ENCODE data around the gene SP2. TPM values are rescaled to one million over a fixed set of nuclear protein-coding genes. Genes with fewer than 3 reads are reported as not detected.

The SP2 gene
- total and polyA plus RNA-seq, 4 donors, result 7.5 to 18.0 (median 13.2) TPM

DNA sequence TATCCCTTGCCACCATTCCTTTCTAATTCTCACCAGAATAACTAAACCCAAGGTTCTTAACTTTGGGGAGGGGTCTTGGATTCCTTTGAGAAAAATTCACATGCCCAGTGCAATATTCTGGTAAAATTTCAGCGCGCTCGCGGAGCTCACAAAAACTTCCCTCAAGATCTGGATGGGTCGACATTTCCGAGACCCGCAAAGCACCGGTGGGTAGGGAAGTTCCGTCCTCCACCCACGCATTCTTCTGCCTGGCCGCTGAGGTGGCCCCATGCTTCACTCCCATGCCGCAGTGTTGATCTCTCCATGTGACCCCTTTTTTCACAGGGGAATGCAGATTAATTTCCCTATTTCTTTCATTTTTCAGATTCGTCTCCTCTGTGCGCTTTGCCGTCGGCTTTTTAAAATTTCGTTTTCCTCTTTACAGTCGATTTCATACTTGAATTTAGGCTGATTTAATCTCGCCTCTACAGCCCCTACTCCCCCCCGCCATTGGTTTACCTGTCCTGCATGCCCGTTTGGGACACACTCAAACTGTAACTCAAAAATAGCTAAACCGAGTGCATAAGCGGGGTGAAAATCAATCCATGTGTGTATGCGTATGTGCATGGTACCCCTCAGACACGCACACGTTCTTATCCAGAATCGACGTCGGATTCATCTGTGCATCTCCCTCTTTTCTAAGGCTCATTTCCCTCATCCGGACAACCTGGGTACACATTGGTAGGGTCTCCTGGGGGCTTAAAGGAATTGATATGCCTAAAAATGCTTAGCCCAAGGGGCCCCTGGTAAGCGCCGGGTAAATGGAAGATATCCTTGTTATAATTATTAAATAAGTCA lies 43.7 kb upstream of the SP2 start:
- Histone ChIP-seq H3K27me3 (ENCODE audit: control insufficient read depth in 1 of 2, insufficient read depth in 2 of 2, low read length in 1 of 2) (peaks cover 0 to 2% of the 10 kb centered on the region in 2 donors), H3K27ac (ENCODE audit: low read depth in 1 of 2, low read length in 2 of 2) (no peak overlapping the region), H3K36me3 (ENCODE audit: control insufficient read depth in 1 of 2, insufficient read depth in 2 of 2, low read length in 1 of 2) (no peaks in the 10 kb centered on the region), H3K4me1 (ENCODE audit: control insufficient read depth in 1 of 2, insufficient read depth in 2 of 2, low read length in 2 of 2) (no peaks in the 10 kb centered on the region), H3K9me3 (ENCODE audit: control insufficient read depth, low read length) (no peaks in the 10 kb centered on the region), H3K4me3 (ENCODE audit: low read length in 2 of 2) (no peak overlapping the region)
- ATAC-seq (ENCODE audit: low FRiP score), result no peak
- no peak for DNase-seq
- 18 to 24% methylated on average over 32 of the region's 32 CpGs for WGBS, 2 donors
- intact Hi-C loops (cut with DNase I), result loop anchor here in 1 of 2 donors (5.0 kb wide), 1 partner anchor 165 kb away; no protein-coding TSS in a partner anchor

DNA sequence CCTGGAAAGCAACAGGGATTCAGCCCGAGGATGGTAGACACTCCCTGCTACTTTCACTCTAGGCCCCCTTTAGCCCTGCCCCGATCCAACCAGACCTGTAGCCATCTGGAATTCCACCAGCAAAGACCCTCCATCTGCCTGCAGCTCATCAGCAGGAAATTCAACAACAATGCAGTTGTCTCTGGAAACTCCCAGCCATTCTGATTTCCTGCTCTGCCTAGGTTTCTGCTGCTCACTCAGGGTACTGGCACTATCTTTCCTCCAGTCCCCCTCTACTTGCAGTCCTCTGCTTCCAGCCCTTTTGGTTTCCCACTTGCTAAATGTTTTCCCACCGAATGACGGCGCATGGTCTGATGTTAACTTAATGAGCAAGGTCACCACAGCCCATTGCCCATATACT lies 42.4 kb upstream of the SP2 start:
- H3K27ac ChIP-seq (ENCODE audit: low read depth in 1 of 2, low read length in 2 of 2), result no peak overlapping the region
- intact Hi-C loops (cut with DNase I), result loop anchor here in 1 of 2 donors (5.0 kb wide), 1 partner anchor 164 kb away; no protein-coding TSS in a partner anchor
- H3K36me3 ChIP-seq (ENCODE audit: control insufficient read depth in 1 of 2, insufficient read depth in 2 of 2, low read length in 1 of 2), result no peaks in the 10 kb centered on the region
- ATAC-seq (ENCODE audit: low FRiP score) (no peak), DNase-seq (no peak)
- H3K4me3 ChIP-seq (ENCODE audit: low read length in 2 of 2), result no peak overlapping the region
- 14 to 39% methylated on average over 5 of the region's 5 CpGs for WGBS, 2 donors
- H3K27me3 ChIP-seq (ENCODE audit: control insufficient read depth in 1 of 2, insufficient read depth in 2 of 2, low read length in 1 of 2), result peaks cover 0 to 2% of the 10 kb centered on the region in 2 donors
- H3K4me1 ChIP-seq (ENCODE audit: control insufficient read depth in 1 of 2, insufficient read depth in 2 of 2, low read length in 2 of 2), result no peaks in the 10 kb centered on the region
- H3K9me3 ChIP-seq (ENCODE audit: control insufficient read depth, low read length), result no peaks in the 10 kb centered on the region

DNA sequence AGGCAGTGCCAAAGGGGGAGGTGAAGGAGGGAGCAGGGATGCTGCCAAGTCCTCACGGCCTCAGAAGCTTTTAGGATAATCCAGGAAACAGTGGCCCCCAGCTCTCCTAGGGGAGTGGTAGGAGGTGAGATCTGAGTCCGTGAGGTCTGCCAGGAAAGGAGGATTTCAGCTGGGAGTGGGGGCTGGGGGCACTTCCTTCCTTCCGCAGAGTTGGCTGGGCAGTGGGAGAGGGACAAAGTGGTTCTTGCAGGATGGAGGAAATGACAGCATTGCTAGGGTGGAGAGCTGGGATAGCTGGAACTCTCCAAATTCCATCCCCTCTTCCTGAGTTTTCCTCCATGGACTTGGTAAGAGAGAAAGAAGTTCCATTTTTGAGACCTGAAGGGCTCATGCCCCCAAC lies 40.3 kb upstream of the SP2 start:
- intact Hi-C loops (cut with DNase I), result no loop called here
- DNase-seq, result no peak
- H3K4me3 ChIP-seq (ENCODE audit: low read length in 2 of 2), result no peak overlapping the region
- no peaks in the 10 kb centered on the region for H3K4me1 ChIP-seq (ENCODE audit: control insufficient read depth in 1 of 2, insufficient read depth in 2 of 2, low read length in 2 of 2)
- no peak for ATAC-seq (ENCODE audit: low FRiP score)
- H3K27me3 ChIP-seq (ENCODE audit: control insufficient read depth in 1 of 2, insufficient read depth in 2 of 2, low read length in 1 of 2), result peaks cover 0 to 2% of the 10 kb centered on the region in 2 donors
- no peaks in the 10 kb centered on the region for H3K36me3 ChIP-seq (ENCODE audit: control insufficient read depth in 1 of 2, insufficient read depth in 2 of 2, low read length in 1 of 2)
- H3K27ac ChIP-seq (ENCODE audit: low read depth in 1 of 2, low read length in 2 of 2), result no peak overlapping the region
- WGBS, 2 donors, result 19 to 27% methylated on average over 3 of the region's 3 CpGs
- no peaks in the 10 kb centered on the region for H3K9me3 ChIP-seq (ENCODE audit: control insufficient read depth, low read length)

GRCh38 chr17:47856830-47857229 lies 39.2 kb upstream of the SP2 start:
- no peaks in the 10 kb centered on the region for H3K27me3 ChIP-seq (ENCODE audit: control insufficient read depth in 1 of 2, insufficient read depth in 2 of 2, low read length in 1 of 2)
- intact Hi-C loops (cut with DNase I), result no loop called here
- H3K4me1 ChIP-seq (ENCODE audit: control insufficient read depth in 1 of 2, insufficient read depth in 2 of 2, low read length in 2 of 2), result no peaks in the 10 kb centered on the region
- no peak overlapping the region for H3K27ac ChIP-seq (ENCODE audit: low read depth in 1 of 2, low read length in 2 of 2)
- ATAC-seq (ENCODE audit: low FRiP score) (no peak), DNase-seq (no peak)
- no peak overlapping the region for H3K4me3 ChIP-seq (ENCODE audit: low read length in 2 of 2)
- H3K36me3 ChIP-seq (ENCODE audit: control insufficient read depth in 1 of 2, insufficient read depth in 2 of 2, low read length in 1 of 2), result no peaks in the 10 kb centered on the region
- no peaks in the 10 kb centered on the region for H3K9me3 ChIP-seq (ENCODE audit: control insufficient read depth, low read length)

DNA sequence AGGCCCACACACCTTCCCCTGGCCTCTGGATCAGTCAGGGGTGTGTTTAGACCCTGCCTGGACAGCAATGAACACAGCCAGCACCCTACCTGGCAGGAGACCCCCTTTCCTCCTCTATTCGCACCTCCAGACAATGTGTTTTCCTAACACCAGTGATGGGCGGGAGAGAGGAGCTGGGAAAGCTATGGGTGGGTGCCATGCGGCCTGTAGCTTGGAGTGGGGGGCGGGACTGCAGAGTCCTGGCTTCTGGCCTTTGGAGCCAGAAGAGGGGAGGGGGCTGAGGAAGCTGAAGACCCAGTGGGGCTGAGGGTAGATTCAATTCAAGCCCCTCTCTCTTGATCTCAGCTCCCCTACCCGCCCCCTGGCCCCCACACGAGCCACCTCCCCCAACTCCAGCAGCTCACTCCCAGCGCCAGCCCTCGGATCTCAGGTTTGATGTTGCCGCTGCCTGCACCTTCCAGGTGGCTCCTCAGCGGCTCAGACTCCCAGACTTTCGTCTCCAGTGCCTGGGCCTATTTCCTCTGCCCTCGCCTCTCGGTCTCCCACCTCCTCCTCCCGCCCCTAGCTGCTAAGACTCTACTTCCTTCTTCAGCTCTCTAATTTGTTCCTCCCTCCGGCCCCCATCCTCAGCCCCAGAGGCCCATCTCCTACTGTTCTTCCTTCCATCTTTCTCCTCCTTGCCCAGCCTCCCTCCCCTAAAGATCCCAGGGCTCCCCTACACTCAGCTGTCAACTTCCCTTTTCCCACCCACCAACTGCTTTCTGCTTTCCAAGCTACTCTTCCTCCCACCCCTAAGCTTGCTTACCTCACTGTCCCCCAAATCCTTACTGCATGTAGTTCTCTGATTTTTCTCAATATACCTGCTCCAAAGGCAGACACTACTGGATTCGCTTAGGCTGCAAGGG lies 38.2 kb upstream of the SP2 start:
- H3K27ac ChIP-seq (ENCODE audit: low read depth in 1 of 2, low read length in 2 of 2), result no peak overlapping the region
- DNase-seq, result no peak
- no peak for ATAC-seq (ENCODE audit: low FRiP score)
- no peaks in the 10 kb centered on the region for H3K4me1 ChIP-seq (ENCODE audit: control insufficient read depth in 1 of 2, insufficient read depth in 2 of 2, low read length in 2 of 2)
- intact Hi-C loops (cut with DNase I), result no loop called here
- H3K36me3 ChIP-seq (ENCODE audit: control insufficient read depth in 1 of 2, insufficient read depth in 2 of 2, low read length in 1 of 2), result no peaks in the 10 kb centered on the region
- H3K27me3 ChIP-seq (ENCODE audit: control insufficient read depth in 1 of 2, insufficient read depth in 2 of 2, low read length in 1 of 2), result no peaks in the 10 kb centered on the region
- no peaks in the 10 kb centered on the region for H3K9me3 ChIP-seq (ENCODE audit: control insufficient read depth, low read length)
- H3K4me3 ChIP-seq (ENCODE audit: low read length in 2 of 2), result no peak overlapping the region
- WGBS, 2 donors, result 77 to 80% methylated on average over 16 of the region's 16 CpGs

DNA sequence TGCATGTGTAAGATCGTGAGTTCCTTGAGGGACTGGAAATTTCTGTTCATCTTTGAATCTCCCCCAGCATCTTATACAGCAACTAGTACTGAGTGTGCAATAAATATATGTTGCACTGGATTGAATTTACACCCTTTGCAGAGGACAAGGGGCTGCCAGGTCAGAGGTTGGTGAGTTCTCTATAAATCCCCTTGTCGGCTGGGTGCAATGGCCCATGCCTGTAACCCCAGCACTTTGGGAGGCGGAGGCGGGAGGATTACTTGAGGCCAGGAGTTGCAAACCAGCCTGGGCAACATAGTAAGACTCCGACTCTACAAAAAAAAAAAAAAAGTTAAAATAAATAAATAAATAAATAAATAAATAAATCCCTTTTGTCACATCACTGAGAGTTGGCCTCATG lies 35.6 kb upstream of the SP2 start:
- Histone ChIP-seq H3K27me3 (ENCODE audit: control insufficient read depth in 1 of 2, insufficient read depth in 2 of 2, low read length in 1 of 2) (no peaks in the 10 kb centered on the region), H3K9me3 (ENCODE audit: control insufficient read depth, low read length) (no peaks in the 10 kb centered on the region), H3K27ac (ENCODE audit: low read depth in 1 of 2, low read length in 2 of 2) (no peak overlapping the region), H3K36me3 (ENCODE audit: control insufficient read depth in 1 of 2, insufficient read depth in 2 of 2, low read length in 1 of 2) (no peaks in the 10 kb centered on the region), H3K4me1 (ENCODE audit: control insufficient read depth in 1 of 2, insufficient read depth in 2 of 2, low read length in 2 of 2) (no peaks in the 10 kb centered on the region), H3K4me3 (ENCODE audit: low read length in 2 of 2) (no peak overlapping the region)
- 67 to 68% methylated on average over 5 of the region's 5 CpGs for WGBS, 2 donors
- DNase-seq (no peak), ATAC-seq (ENCODE audit: low FRiP score) (no peak)
- intact Hi-C loops (cut with DNase I), result no loop called here

- WGBS, 2 donors, result 64 to 65% methylated on average over 7 of the region's 7 CpGs
Measured at GRCh38 chr17:47862621-47863440, 33.2 kb upstream of the SP2 start.

GRCh38 chr17:47864791-47865216 lies 31.2 kb upstream of the SP2 start:
- ATAC-seq (ENCODE audit: low FRiP score), result no peak
- no peak overlapping the region for H3K4me3 ChIP-seq (ENCODE audit: low read length in 2 of 2)
- intact Hi-C loops (cut with DNase I), result no loop called here
- no peaks in the 10 kb centered on the region for H3K4me1 ChIP-seq (ENCODE audit: control insufficient read depth in 1 of 2, insufficient read depth in 2 of 2, low read length in 2 of 2)
- DNase-seq, result no peak
- no peaks in the 10 kb centered on the region for H3K9me3 ChIP-seq (ENCODE audit: control insufficient read depth, low read length)
- no peaks in the 10 kb centered on the region for H3K36me3 ChIP-seq (ENCODE audit: control insufficient read depth in 1 of 2, insufficient read depth in 2 of 2, low read length in 1 of 2)
- no peak overlapping the region for H3K27ac ChIP-seq (ENCODE audit: low read depth in 1 of 2, low read length in 2 of 2)
- H3K27me3 ChIP-seq (ENCODE audit: control insufficient read depth in 1 of 2, insufficient read depth in 2 of 2, low read length in 1 of 2), result no peaks in the 10 kb centered on the region
- WGBS, 2 donors, result 50 to 54% methylated on average over 7 of the region's 7 CpGs

More at GRCh38 chr17:47862621-47863440, 33.2 kb upstream of the SP2 start:
- no peaks in the 10 kb centered on the region for H3K27me3 ChIP-seq (ENCODE audit: control insufficient read depth in 1 of 2, insufficient read depth in 2 of 2, low read length in 1 of 2)
- no peaks in the 10 kb centered on the region for H3K9me3 ChIP-seq (ENCODE audit: control insufficient read depth, low read length)
- H3K4me1 ChIP-seq (ENCODE audit: control insufficient read depth in 1 of 2, insufficient read depth in 2 of 2, low read length in 2 of 2), result no peaks in the 10 kb centered on the region
- ATAC-seq (ENCODE audit: low FRiP score) (peak; percentile 27), DNase-seq (no peak)
- H3K4me3 ChIP-seq (ENCODE audit: low read length in 2 of 2), result no peak overlapping the region
- H3K27ac ChIP-seq (ENCODE audit: low read depth in 1 of 2, low read length in 2 of 2), result no peak overlapping the region
- no peaks in the 10 kb centered on the region for H3K36me3 ChIP-seq (ENCODE audit: control insufficient read depth in 1 of 2, insufficient read depth in 2 of 2, low read length in 1 of 2)
- intact Hi-C loops (cut with DNase I), result no loop called here

Measured in aorta (tissue), 5 donors.